Left lobe of liver (tissue), 2 donors: ENCODE results near the gene OR7A5. TPM values are rescaled to one million over a fixed set of nuclear protein-coding genes. Genes with fewer than 3 reads are reported as not detected.
A peak's percentile ranks its signal among the peaks of the same experiment; 100 is the strongest.
"Not testable (repeated sequence)": the region's sequence is repeated elsewhere in the genome, so short reads cannot be mapped to it uniquely, and the experiment has no call there.

ENCODE experiments used
- ATAC-seq: fragments of 200-7000 bp; cut with Tn5 transposase; one replicate; pipeline ENCODE4 v1.9.1; 2020; ENCODE audit warnings: mild to moderate bottlenecking, moderate library complexity
- DNase-seq: peaks from one replicate; pipeline ENCODE4 v3.0.0-alpha.2; 2020; ENCODE audit warnings: low spot score
- total RNA-seq: library from RNA; stranded (reverse); gene quantifications from one replicate; pipeline ENCODE4 v1.2.1, GENCODE V29; 2021
- donor health status: DM: no; HTN: no; CAD: no; lungs with moderate emphysema.
- donor health status: DM: no; HTN: yes; CAD: no.

Gene OR7A5
- total RNA-seq, 1 donor from 2014 or later, result not detected

- ATAC-seq (peak; percentile 59), DNase-seq (peak; percentile 46)
Observed at GRCh38 chr19:14785102-14785793, 49.7 kb downstream of the OR7A5 start.

- DNase-seq (peak; percentile 53), ATAC-seq (peak; percentile 64)
Observed at GRCh38 chr19:14784730-14785101, 50.3 kb downstream of the OR7A5 start.

- ATAC-seq, DNase-seq: not testable (repeated sequence)
Observed at GRCh38 chr19:14783410-14783998, 51.5 kb downstream of the OR7A5 start.

GRCh38 chr19:14782626-14783409 lies 52.2 kb downstream of the OR7A5 start:
- ATAC-seq, result no peak
- no peak for DNase-seq

- DNase-seq, ATAC-seq: not testable (repeated sequence)
Observed at GRCh38 chr19:14781713-14782536, 53.1 kb downstream of the OR7A5 start.

GRCh38 chr19:14780622-14781225 lies 54.3 kb downstream of the OR7A5 start:
- DNase-seq, ATAC-seq: not testable (repeated sequence)

GRCh38 chr19:14779151-14779550 lies 55.8 kb downstream of the OR7A5 start:
- no peak for ATAC-seq
- DNase-seq, result no peak

- not testable (repeated sequence) for ATAC-seq, DNase-seq
Observed at GRCh38 chr19:14778110-14778845, 56.7 kb downstream of the OR7A5 start, which contains the start of gene ADGRE2. Gene ADGRE2 (minus strand): TSS chr19:14778560. CDS start chr19:14776756, 1,804 bp downstream.

GRCh38 chr19:14777645-14778044 lies 57.3 kb downstream of the OR7A5 start:
- DNase-seq, ATAC-seq: not testable (repeated sequence)

Other genes with a start within 250 kb of the OR7A5 start
- 0.10 TPM for gene ADGRE3, start 160.3 kb downstream of the OR7A5 start, total RNA-seq
- 3.6 TPM for gene ZNF333, start 145.1 kb downstream of the OR7A5 start, total RNA-seq
- 1.6 TPM for gene ADGRE2, start 56.6 kb downstream of the OR7A5 start, total RNA-seq
- not detected for gene OR7C1, start within 50 bp of the OR7A5 start, total RNA-seq
- gene OR7A10, start 13.7 kb upstream of the OR7A5 start, total RNA-seq, result not detected
- not detected for gene OR7A17, start 50.9 kb upstream of the OR7A5 start, total RNA-seq
- gene OR7C2, start 106.3 kb upstream of the OR7A5 start, total RNA-seq, result not detected
- not detected for gene SLC1A6, start 144.7 kb upstream of the OR7A5 start, total RNA-seq
- not detected for gene CASP14, start 214.3 kb upstream of the OR7A5 start, total RNA-seq
- not detected for gene OR1I1, start 247.0 kb upstream of the OR7A5 start, total RNA-seq